Smooth muscle cell of the brain vasculature (primary cell): Measurements from ENCODE around the gene FCRL6.

Source experiments
- DNase-seq: peaks from one replicate; pipeline ENCODE4 v3.0.0-alpha.2; 2012; ENCODE audit warnings: low read depth, low spot score

Gene FCRL6

GRCh38 chr1:159799446-159799985, 2.6 kb upstream of the FCRL6 start:
- DNase-seq: no peak

- no peak for DNase-seq
These were observed 1.8 kb upstream of the FCRL6 start for GRCh38 chr1:159800177-159800930.

- no peak for DNase-seq
These were observed 2.0 kb downstream of the FCRL6 start for GRCh38 chr1:159803956-159804689.

GRCh38 chr1:159804924-159805323, 2.8 kb downstream of the FCRL6 start:
- DNase-seq: no peak

DNA sequence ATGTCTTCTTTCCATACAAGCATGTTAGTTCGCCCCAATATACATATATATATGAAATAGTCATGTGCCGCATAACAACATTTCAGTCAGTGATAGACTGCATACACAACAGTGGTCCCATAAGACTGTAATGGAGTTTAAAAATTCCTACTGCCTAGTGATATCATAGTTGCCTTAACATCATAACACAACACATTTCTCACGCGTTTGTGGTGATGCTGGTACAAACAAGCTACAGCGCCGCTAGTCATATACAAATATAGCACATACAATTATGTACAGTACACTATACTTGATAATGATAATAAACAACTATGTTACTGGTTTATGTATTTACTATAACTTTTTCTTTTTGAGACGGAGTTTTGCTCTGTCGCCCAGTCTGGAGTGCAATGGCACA, 13.8 kb downstream of the FCRL6 start:
- no peak for DNase-seq

DNA sequence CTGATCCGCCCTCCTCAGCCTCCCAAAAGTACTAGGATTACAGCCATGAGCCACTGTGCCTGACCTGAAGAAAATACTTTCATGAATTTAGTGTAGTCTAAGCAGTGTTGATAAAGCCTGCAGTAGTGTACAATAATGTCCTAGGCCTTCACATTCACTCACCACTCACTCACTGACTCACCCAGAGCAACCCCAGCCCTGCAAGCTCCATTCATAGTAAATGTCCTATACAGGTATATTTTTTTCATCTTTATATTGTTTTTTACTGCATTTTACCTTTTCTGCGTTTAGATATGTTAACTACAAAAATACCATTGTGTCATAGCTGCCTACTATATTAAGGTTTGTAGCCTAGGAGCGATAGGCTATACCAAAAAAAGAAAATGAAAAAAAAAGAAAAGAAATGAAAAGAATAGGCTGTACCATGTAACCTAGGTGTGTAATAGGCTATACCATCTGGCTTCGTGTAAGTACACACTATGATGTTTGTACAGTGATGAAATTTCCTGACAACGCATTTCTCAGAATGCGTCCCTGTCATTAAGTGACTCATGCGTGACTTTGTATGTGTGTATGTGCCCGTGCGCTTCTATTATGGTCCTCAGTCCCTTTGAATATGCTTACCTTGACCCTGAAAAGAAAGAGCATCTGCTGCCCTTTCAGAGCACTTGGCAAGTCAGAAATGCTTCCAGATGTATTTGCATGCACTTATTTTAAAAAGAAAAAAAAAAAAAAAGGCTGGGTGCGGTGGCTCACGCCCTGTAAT, 15.3 kb downstream of the FCRL6 start:
- DNase-seq: no peak

DNA sequence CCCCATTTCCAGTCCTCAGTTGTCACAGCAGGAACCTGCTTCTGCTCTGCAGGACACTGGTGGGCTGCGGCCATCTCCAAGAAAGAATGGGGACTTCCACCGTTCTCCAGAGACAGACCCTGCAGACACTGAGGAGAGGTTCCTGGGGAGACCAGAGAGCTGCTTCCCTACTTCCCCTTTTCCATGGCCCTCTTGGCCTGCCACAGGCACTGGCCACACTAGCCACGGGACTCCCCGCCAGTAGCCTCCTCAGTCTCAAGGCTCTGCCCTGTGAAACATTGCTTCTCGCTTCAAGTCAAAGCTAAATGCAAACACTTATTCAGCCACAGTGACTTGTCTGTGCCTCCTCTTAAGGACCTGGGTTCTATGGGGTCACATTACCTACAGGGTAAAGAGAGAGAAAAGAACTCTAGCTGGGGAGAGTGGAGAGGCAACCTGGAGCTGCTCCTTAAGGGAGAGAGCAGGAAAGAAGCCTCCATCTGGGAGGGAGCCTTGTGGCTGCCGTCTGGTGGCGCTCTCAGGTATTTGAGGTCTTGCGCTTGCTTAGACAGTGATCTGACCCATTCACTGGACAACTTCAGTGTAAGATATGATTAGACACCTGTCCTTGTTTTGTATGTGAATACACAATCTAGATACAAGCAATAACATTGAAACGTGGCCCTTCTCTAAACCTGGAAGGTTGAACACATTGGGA, 19.2 kb downstream of the FCRL6 start:
- DNase-seq: no peak

GRCh38 chr1:159823406-159823805, 21.2 kb downstream of the FCRL6 start:
- no peak for DNase-seq

- no peak for DNase-seq
These were observed 23.4 kb downstream of the FCRL6 start for GRCh38 chr1:159825564-159825963.

GRCh38 chr1:159826441-159827101, 24.4 kb downstream of the FCRL6 start, which contains the start of gene SLAMF8:
SLAMF8 (plus strand) TSS chr1:159826873; CDS start chr1:159826899, 26 bp downstream.
- DNase-seq: no peak

DNA sequence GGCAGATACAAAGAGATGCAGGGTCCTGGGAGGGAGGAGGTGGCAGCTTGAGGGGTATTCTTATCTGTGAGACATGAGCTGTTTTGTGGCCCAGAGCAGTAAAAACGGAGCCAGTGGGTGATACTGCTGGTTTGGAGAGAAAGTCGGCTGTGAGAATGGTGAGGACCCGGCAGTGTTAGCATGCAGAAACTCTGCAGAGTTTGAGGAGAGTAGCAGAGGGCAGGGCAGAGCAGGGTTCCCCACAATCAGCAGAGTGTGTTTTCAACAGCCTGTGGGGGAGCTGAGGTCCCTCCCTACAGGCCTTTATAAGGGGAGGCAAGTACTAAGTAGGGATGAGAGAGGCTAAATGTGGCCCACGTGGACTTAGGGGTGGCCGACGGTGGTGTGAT, 24.9 kb downstream of the FCRL6 start:
- no peak for DNase-seq

GRCh38 chr1:159827549-159827948, 25.4 kb downstream of the FCRL6 start:
- DNase-seq: no peak

GRCh38 chr1:159828176-159828575, 26.0 kb downstream of the FCRL6 start:
- DNase-seq: no peak

- no peak for DNase-seq
These were observed 26.6 kb downstream of the FCRL6 start for GRCh38 chr1:159828581-159829272.

DNA sequence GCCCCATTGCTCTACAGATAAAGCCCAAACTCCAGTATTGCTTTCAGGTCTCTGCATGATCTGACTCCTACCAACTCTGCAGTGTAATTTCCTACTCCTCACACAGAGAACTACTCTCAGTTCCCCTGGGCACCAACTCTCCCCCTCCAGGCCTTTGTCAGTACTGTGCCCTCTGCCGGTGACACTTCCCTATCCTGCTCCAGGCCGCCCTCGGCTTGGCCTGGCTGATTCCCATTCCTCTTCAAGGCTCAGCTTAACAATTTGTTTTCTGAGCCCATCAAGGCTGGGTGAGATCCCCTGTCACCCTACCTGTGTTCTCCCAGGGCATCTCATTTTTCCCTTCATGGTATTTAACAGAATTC, 27.1 kb downstream of the FCRL6 start:
- no peak for DNase-seq

GRCh38 chr1:159829822-159830465, 27.8 kb downstream of the FCRL6 start:
- no peak for DNase-seq

GRCh38 chr1:159830722-159831121, 28.6 kb downstream of the FCRL6 start:
- DNase-seq: no peak

DNA sequence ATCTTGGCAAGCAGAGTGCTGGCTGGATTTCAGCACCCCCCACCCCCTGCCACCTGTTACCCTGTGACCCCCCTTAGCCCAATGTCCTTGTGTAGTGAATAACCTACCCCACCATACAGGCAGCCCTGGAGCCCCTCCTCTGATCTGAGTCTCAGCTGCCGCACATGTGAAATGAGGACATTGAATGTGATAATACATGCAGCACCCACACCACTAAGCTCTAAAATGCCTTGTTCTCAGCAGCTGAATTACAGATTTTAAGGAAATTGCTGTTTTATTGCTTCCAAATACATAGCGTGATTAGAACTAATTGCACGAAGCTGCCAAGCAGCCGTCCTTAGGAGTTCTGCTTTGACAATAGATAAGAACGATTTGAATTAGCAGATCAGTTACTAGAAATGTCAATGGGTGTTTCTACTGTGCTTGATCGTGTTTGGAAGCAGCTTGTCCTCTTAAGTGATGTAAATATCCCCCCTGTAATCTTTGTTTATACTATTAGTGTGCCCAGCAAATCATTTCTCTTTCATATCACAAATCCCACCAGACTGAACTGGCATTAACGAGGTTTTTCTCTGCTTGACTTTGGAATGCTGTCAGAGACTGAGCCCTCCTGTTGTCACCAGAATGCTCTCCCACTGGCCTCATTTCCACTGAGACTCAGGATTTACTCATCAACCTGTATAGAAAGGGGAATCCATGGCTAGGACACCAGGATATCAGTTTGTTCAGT, 29.4 kb downstream of the FCRL6 start:
- DNase-seq: no peak

DNA sequence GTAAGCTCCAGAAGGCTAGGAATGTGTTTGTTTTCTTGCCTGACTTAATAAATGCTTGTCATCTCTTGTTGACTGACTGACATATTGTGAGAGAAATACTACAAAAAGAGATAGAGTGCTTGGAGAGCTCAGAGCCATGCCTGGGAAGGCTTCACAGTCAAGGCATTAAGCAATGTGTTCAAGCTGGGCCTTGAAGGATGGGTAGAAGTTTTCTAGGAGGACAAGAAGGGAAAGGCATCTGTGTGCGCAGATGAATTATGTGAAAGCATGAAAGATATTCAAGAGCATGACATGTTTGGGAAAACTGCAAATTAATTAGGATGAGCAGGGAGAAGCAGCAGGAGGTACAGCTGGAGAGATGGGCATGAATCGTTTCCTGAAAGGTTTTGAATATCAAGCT, 30.1 kb downstream of the FCRL6 start:
- no peak for DNase-seq
